GM08714 (cell line): ENCODE results near the gene HDGF.
A peak's percentile ranks its signal among the peaks of the same experiment; 100 is the strongest.

ENCODE experiments used
- H3K4me3 ChIP-seq: fragments of 200-500 bp; sonication (Bioruptor generic); 2 replicates; pipeline ENCODE4 v1.5.1; 2014; ENCODE audit warnings: mild to moderate bottlenecking, low read length, inconsistent platforms
- ZNF274 ChIP-seq: IDR thresholded peaks from 2 replicates; pipeline ENCODE4 v1.6.1; 2012; ENCODE audit warnings: mild to moderate bottlenecking, low read depth, low read length

The HDGF gene

DNA sequence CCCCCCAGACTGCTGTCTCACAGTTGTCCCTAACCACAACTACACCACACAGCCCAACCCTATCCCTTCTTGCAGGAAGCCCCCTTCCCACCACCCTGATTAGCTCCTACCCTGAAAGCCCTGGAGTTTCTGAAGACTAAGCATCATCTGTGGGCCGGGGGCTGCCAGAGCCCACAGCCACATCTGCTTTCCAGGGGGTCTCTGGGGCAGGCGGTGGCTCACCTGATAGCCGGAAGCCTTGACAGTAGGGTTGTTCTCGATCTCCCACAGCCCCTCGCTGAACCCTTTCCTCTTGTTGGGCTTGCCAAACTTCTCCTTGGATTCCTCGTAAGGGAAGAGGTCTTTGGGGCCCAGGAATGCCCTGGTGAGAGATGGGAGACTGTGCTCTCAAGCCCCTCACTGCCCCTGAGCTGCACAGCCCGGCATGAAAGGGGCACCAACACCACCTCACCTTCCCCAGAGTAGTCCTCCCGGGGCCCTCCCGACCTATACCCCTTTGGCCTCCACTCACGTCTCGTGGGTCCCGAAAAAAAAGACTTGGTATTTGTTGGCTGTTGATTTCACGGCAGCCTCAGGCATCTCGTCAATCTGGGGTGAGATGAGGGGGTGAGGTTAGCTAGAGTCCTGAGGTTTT, 6.6 kb downstream of the HDGF start:
- no peak overlapping the region for H3K4me3 ChIP-seq
- TF ChIP-seq ZNF274: no peak

DNA sequence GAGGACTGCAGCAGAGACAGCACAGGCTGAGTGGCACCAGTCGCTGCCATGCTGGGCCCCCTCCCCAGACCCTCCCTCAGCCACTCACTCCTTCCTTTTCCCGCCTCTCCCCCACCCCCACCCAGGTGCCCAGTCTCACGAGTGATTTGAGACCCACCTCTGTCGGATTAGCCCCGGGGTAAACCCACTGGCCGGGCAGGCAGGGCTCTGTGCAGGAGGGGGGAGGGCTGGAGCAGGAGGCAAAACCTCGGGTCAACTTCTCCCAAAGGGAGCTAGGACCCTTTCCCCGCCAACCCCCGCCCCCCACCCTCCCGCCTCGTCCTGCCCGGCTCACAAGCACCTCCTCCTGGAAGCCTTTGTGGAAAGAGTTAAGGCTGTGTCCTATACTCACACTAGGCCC, 7.1 kb downstream of the HDGF start:
- TF ChIP-seq ZNF274: no peak
- H3K4me3 ChIP-seq: no peak overlapping the region

DNA sequence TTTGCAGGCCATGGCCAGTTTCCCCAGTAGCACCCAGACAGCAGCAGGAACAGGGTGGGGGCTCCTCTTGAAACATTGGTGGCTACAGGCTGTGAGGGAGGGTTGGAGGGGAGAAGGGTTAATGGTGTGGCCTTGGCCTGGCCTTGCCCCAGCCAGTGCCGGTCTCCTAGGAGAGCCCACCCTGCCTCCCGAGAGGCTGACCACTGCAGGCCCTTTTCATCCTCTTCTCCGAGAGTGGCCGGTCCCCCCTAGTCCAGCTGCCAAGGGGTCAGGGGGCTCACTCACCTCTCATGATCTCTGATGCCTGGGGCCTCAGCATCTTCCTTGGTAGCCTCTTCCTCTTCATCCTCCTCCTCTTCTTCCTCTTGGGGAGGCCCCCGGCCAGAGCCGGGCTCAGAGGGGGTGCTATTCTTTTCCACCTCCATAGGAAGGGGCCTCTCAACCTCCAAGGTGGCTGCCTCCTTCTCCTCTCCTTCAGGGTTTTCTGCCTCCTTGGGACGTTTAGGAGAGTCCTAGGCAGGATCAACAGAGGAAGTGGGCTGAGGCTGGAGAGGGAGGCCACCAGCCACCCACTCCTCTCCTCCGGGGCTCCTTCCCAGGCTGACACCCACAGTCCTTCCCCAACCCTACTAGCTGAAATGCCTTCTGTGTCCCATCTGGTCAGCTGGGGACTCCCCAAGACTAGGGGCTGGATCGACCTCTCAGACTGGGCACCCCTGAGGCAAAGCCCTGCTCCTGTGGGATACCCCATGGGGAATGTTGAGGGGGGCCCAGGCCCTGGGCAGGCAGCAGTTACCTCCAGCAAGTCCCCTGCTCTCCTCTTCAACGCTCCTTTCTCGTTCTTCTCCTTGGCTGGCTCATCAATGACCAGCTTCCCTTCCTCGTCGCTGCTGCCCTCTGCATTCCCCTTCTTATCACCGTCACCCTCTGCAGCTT, 7.8 kb downstream of the HDGF start:
- no peak overlapping the region for H3K4me3 ChIP-seq
- TF ChIP-seq ZNF274: no peak

DNA sequence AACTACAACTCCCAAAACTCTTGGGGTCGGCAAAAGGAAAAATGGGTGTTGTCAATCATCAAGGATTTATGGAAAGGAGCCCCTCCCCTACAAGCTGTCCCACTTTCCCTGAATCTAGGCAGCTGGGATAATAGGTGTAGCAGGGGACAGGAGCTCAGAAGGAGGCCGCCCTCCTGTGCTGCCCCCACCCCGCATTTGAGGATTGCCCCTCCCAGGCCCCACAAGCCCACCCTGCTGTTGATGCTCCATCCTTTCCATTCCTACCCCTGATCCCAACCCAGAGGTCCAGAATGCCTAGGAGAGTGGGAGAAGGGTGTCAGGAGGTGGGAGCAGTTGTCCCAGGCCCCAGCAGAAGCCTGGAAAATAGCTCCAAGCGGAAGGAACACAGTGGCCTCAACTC, 8.7 kb downstream of the HDGF start:
- H3K4me3 ChIP-seq: no peak overlapping the region
- no peak for TF ChIP-seq ZNF274

DNA sequence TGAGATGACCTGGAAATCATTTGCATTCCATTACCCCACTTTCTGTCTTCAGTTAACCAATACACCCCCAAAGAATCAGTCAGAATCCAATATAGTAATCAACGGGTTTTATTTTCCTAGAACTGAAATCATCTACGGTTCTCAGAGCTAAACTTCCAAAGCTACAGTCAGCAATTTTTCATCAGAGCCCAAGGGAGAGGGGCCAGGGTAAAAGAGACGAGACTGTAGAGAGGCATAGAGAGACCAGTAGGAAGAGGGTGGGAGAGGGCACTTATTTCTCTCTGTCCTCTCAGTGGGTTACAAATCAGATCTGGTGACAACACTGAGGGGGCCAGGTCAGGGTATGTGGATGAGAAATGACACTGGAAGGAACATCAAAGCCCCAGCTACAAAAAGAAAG, 9.5 kb downstream of the HDGF start:
- TF ChIP-seq ZNF274: no peak
- H3K4me3 ChIP-seq: no peak overlapping the region

DNA sequence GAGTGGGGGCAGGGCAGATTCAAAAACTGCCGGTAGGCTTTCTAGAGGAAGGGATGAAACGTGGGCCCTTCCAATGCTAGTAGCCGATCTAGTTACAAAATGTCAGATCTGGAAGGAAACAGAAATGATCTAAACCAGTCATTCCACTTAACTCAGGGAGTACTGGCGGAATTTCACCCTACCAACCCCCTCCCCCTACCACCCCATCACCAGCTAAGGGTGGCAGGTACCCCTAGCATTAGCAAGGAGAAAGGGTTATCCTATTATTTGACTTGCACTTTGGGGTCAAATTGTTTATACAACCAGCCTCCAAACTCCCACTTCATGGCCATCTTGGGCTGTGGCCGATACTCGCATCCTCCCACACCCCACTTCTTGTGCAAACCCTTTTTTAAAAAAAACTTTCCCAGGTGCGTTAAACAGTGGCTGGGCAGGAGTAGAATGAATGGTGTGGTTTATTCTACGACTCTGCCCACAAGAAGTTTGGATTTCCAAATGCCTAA, 9.9 kb downstream of the HDGF start:
- peak overlapping the region; percentile 24; the same call in 1 of the 2 replicates for H3K4me3 ChIP-seq
- no peak for TF ChIP-seq ZNF274

DNA sequence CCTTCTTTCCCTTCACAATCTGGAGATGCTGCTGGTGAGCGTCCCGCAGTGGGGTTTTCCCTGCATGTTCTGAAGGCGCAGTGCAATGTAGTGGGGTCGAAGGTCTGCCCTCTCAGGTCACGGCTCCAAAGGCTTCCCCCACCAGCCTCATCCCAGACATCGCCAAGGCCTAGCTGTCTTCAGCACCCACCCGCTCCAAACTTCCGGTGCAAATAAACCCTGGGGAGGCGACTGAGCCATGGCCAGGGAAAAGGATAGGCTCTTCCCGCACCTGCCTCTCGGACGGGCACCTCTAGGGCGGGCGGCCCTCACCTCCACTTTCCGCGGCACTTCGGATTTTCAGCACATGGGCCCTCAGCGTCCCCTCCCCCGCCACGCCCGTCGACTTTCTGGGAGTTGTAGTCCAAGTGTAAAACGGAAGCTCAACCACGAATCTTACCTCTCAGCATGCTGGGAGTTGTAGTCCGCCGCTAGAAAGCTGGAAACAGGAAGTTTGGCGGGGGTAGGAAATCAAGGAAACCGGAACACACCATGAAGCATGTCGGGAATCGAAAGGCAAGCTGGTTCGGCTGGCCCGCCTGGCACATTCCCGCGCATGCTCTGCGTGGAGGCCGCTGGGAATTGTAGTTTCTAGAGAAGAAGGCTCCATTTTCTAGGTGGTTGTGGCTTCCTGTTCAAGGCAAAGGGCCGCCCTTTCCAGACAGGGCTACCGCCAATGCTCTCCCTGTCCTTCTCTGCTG, 10.6 kb downstream of the HDGF start, which contains the start of gene MRPL24:
TSS of gene MRPL24 (minus strand) at position 348 of the 740 bp plus-strand sequence. CDS start 2,384 bp downstream, outside the sequence.
- no peak for TF ChIP-seq ZNF274
- peak within 1 kb of the TSS; percentile 70 for H3K4me3 ChIP-seq

DNA sequence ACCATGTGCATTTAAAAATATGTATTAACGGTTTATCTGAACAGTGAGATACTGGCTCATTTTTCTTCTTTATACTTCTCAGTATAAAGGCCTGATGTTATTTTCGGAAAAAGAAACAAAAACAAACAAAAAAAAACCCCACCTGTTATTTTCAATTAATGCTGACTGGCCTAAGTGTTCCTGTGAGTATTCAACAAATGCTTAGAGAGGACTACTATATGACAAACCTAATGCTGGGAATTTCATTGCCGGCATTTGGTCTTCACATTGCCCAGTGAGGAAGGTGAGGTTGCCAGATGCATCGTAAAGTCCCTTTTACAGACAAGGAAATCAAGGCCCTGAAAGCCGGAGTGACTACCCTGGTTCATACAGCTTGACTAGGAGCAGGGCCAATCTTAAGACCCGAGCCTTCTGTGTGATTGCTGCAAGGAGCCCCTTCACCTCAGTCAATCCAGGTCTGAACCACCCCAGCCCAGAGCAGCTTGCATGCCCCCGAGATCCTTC, 11.2 kb downstream of the HDGF start:
- peak overlapping the region; percentile 70 for H3K4me3 ChIP-seq
- no peak for TF ChIP-seq ZNF274

DNA sequence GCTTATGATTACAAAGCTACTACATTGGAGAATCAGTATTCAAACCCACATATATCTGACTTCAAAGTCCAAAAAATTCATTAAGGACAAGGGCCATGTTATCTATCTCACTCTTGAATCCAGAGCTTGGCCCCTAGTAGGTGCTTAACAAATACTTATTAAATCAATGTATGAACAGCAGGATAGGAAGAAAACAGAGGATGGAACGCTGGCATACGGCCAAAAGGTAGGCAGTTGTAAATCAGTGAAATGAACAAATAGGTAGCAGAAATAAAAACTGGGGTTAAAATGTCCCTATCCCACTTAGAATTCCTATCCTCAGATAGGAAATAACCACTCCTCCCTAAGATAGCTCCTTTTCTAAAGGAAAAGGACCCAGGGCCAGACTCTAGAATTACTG, 12.6 kb downstream of the HDGF start:
- no peak for TF ChIP-seq ZNF274
- no peak overlapping the region for H3K4me3 ChIP-seq

DNA sequence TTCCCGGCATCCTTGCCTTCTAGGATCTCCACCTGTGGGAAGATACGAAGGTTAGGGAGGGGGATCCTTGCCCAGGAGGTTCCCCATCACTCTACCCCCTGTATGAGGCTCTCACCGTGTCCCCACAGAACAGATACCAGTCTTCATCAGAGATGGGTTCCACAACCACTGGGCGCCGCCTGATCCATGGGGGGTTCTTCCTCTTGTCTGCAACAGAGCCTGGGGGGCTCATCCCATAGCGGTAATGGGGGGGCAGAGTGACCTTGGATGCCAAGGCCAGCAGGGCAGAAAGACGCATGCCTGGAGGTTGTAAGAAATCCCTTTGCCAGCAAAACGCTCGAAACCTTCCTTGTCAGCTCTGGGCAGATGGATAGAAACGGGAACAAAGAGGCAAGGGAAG, 13.1 kb downstream of the HDGF start:
- no peak overlapping the region for H3K4me3 ChIP-seq
- no peak for TF ChIP-seq ZNF274

DNA sequence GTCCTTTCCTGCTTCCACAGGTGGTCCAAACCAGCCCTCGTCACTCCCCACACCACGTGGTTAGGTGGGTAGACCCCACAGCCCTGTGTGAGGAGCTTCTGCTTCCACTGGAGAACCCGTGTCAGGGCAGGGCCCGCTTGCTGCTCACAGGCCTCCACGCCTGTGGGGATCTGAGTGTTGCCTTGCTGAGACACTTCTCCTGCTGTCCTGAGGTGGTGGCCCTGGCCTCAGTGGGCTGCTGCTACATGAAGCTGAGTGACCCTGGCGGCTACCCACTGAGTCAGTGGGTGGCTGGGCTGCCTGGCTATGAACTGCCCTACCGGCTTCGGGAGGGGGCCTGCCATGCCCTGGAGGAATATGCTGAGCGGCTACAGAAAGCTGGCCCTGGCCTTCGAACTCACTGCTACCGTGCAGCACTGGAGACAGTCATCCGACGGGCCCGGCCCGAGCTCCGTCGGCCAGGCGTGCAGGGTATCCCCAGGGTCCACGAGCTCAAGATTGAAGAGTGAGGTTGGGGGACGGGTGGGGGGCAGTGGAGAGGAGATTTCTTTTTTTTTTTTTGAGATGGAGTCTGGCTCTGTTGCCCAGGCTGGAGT, 17.4 kb downstream of the HDGF start:
- TF ChIP-seq ZNF274: no peak
- no peak overlapping the region for H3K4me3 ChIP-seq

DNA sequence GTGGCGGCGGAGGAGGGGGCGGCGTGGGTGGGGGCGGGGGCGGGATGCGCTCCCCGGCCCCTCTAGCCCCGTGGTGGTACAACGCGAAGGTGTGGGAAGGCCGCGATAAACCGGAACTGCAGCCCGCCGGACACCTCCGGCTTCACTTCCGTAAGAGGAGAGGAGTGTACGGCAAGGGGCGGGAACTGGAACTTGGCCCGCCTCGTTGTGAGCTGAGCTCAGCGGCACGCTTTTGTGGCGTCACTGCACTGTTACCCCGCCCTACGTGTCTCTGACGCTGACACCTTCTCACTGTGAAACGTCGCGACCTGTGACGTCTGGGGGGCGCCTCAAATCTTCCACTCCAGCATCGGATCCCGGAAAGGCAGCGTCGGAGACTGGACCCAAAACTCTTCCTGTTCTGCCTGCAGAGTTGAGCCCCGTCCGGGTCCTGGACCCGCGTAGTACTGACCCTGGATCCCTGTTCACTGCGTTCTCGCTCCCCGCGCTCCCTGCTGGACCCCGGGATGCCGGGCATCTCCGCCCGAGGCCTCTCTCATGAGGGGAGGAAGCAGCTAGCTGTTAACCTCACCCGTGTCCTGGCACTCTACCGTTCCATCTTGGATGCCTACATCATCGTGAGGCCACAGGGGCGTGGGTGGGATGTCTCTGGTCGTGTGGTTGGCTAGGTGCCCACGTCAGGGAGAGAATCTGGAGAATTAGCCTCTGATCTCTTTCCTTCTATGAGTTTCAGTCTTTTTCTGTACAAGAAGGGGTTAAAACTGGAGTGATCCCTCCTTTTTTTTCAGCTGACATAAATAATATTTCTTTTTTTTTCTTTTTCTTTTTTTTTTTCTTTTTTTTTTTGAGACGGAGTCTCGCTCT, 22.6 kb downstream of the HDGF start, which contains the start of gene ISG20L2:
TSS of gene ISG20L2 (minus strand) at position 168 of the 864 bp plus-strand sequence. CDS start 1,114 bp downstream, outside the sequence.
- TF ChIP-seq ZNF274: no peak
- H3K4me3 ChIP-seq: peak within 1 kb of the TSS; percentile 92
